ENCODE results near the gene AP3D1. TPM values are rescaled to one million over a fixed set of nuclear protein-coding genes. Genes with fewer than 3 reads are reported as not detected.

Gene AP3D1
- total RNA-seq, 3 donors from 2014 or later, result 53.6 to 68.5 (median 54.0) TPM

DNA sequence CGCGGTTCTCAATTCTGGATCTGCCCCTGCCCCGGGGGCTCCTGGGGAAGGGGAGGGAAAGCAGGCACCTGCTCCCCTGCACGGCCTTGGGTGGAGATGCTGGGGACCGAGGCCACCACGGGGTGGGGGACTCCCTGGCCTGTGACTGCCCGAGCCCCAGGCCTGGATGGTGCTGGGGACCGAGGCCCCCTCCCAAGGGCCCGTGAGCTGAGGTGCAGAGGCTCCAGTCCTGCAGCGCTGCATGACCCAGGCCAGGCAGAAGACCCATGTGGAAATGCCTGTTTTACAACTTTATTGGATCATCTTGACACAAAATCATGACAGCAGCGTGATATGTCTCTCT, 50.7 kb downstream of the AP3D1 start:
- Histone ChIP-seq H3K36me3 (no peaks in the 10 kb centered on the region), H3K4me1 (peaks cover 0 to 5% of the 10 kb centered on the region in 2 donors), H3K9me3 (peaks cover 0 to 5% of the 10 kb centered on the region in 2 donors), H3K4me3 (no peak overlapping the region), H3K27ac (no peak overlapping the region), H3K27me3 (no peaks in the 10 kb centered on the region)
- no peak for DNase-seq (ENCODE audit: low spot score in 2 of 2)
- intact Hi-C loops (cut with DNase I; ENCODE audit: low total_unique reads), result no loop called here
- TF ChIP-seq POLR2A (IDR thresholded peaks at IDR 0.05) (no peak), POLR2AphosphoS5 (IDR thresholded peaks at IDR 0.05) (no peak)
- TF ChIP-seq, protein P1, sequence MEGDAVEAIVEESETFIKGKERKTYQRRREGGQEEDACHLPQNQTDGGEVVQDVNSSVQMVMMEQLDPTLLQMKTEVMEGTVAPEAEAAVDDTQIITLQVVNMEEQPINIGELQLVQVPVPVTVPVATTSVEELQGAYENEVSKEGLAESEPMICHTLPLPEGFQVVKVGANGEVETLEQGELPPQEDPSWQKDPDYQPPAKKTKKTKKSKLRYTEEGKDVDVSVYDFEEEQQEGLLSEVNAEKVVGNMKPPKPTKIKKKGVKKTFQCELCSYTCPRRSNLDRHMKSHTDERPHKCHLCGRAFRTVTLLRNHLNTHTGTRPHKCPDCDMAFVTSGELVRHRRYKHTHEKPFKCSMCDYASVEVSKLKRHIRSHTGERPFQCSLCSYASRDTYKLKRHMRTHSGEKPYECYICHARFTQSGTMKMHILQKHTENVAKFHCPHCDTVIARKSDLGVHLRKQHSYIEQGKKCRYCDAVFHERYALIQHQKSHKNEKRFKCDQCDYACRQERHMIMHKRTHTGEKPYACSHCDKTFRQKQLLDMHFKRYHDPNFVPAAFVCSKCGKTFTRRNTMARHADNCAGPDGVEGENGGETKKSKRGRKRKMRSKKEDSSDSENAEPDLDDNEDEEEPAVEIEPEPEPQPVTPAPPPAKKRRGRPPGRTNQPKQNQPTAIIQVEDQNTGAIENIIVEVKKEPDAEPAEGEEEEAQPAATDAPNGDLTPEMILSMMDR (IDR thresholded peaks at IDR 0.05), result no peak

DNA sequence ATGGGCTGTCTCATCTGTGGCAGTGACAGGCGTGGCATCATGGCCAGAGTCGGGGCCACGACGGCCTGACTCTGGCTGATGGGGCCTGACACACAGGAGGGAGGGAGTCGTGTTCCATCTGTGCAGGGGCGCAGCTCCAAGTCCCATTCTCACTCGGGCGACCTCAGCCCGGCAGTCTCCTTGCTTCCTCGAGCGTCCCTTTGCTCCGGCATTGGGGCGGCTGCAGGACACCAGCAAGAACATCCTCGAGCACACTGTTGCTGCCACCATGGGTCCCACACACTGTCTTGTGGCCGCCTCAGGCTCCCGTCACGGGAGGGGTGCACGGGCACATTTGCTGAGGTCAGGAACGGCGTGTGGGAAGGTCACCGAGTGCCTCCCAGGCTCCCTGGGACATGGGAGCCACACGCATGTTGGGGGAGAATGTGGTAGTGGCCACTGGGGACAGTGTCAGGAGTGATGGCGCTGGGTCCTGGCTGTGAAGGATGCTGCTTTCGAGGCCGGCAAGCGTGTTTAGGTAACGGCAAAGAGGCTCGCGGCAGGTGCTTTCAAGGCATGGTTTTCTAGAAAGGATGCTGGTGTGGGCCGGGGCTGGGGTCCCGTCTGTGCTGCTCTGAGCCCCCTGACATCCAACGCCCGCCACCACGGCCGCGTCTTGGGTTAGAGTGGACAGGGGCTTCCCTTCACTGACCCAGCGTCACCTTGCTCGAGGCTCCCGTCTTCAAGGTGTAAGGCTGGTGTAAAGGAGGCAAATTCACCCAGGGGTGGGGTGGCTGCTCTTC, 51.2 kb downstream of the AP3D1 start:
- DNase-seq (ENCODE audit: low spot score in 2 of 2), result no peak
- Histone ChIP-seq H3K27ac (no peak overlapping the region), H3K4me3 (no peak overlapping the region), H3K36me3 (no peaks in the 10 kb centered on the region), H3K9me3 (no peaks in the 10 kb centered on the region), H3K27me3 (no peaks in the 10 kb centered on the region), H3K4me1 (peaks cover 0 to 5% of the 10 kb centered on the region in 2 donors)
- intact Hi-C loops (cut with DNase I; ENCODE audit: low total_unique reads), result loop anchor here (10.0 kb wide), 1 partner anchor 195 kb away; the partner anchor contains the start of genes ADAT3 and SCAMP4
- TF ChIP-seq, protein P1 (IDR thresholded peaks at IDR 0.05), result no peak
- TF ChIP-seq POLR2AphosphoS5 (IDR thresholded peaks at IDR 0.05) (no peak), POLR2A (IDR thresholded peaks at IDR 0.05) (no peak)

DNA sequence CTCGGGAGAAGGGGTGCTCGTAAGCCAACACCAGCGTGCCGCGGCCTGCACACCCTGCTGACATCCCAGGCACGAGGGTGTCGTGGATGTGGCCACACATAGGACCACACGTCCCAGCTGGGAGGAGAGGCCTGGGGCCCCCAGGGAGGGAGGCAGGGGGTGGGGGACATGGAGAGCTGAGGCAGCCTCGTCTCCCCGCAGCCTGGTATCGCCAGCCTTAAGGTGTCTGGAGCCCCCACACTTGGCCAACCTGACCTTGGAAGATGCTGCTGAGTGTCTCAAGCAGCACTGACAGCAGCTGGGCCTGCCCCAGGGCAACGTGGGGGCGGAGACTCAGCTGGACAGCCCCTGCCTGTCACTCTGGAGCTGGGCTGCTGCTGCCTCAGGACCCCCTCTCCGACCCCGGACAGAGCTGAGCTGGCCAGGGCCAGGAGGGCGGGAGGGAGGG, 52.3 kb downstream of the AP3D1 start:
- Histone ChIP-seq H3K9me3 (no peaks in the 10 kb centered on the region), H3K27ac (no peak overlapping the region), H3K4me1 (peaks cover 0 to 9% of the 10 kb centered on the region in 2 donors), H3K27me3 (no peaks in the 10 kb centered on the region), H3K36me3 (no peaks in the 10 kb centered on the region), H3K4me3 (no peak overlapping the region)
- intact Hi-C loops (cut with DNase I; ENCODE audit: low total_unique reads), result loop anchor here (10.0 kb wide), 1 partner anchor 194 kb away; the partner anchor contains the start of genes ADAT3 and SCAMP4
- TF ChIP-seq POLR2AphosphoS5 (IDR thresholded peaks at IDR 0.05), result no peak
- TF ChIP-seq POLR2A (IDR thresholded peaks at IDR 0.05), result no peak
- TF ChIP-seq, protein P1 (IDR thresholded peaks at IDR 0.05), result no peak
- no peak for DNase-seq (ENCODE audit: low spot score in 2 of 2)

DNA sequence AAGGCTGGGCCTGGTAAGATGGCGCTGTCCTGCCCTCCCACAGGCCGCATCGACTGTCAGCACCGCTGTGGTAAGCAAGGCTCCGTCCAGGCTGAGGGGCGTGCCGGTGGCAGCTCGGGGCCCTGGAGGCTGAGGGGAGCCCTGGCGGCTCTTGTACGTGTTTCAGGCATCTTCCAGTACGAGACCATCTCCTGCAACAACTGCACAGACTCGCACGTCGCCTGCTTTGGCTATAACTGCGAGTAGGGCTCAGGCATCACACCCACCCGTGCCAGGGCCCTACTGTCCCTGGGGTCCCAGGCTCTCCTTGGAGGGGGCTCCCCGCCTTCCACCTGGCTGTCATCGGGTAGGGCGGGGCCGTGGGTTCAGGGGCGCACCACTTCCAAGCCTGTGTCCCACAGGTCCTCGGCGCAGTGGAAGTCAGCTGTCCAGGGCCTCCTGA, 53.5 kb downstream of the AP3D1 start:
- intact Hi-C loops (cut with DNase I; ENCODE audit: low total_unique reads), result loop anchor here (10.0 kb wide), 1 partner anchor 193 kb away; the partner anchor contains the start of genes ADAT3 and SCAMP4
- Histone ChIP-seq H3K4me1 (peaks cover 0 to 10% of the 10 kb centered on the region in 2 donors), H3K27ac (peak overlapping the region; percentile 92 to 97)

More for the DNA sequence above, 53.5 kb downstream of the AP3D1 start:
- DNase-seq (ENCODE audit: low spot score in 2 of 2), result no peak
- Histone ChIP-seq H3K27me3 (no peaks in the 10 kb centered on the region), H3K9me3 (no peaks in the 10 kb centered on the region), H3K36me3 (no peaks in the 10 kb centered on the region), H3K4me3 (no peak overlapping the region)
- TF ChIP-seq, protein P1 (IDR thresholded peaks at IDR 0.05), result no peak
- TF ChIP-seq POLR2A (IDR thresholded peaks at IDR 0.05) (no peak), POLR2AphosphoS5 (IDR thresholded peaks at IDR 0.05) (no peak)
